CD4-positive, alpha-beta T cell treated with Interleukin-6 at 100 ng/mL for 8 hours (primary cell): Measurements from ENCODE around the gene OR1D5.
A peak's percentile ranks its signal among the peaks of the same experiment; 100 is the strongest.
"Not testable (repeated sequence)": the region's sequence is repeated elsewhere in the genome, so short reads cannot be mapped to it uniquely, and the experiment has no call there.

Experiments used
- DNase-seq: peaks from one replicate; pipeline ENCODE4 v3.0.0-alpha.2; 2020; ENCODE audit warnings: mixed read lengths, low spot score

The OR1D5 gene

GRCh38 chr17:3063507-3063906 lies at the start of gene OR1D5:
Gene OR1D5 (minus strand): TSS chr17:3063607. CDS start chr17:3063607, 0 bp downstream.
- not testable (repeated sequence) for DNase-seq

GRCh38 chr17:3104322-3104721 lies 40.9 kb upstream of the OR1D5 start, which contains the start of gene OR1D2:
Gene OR1D2 (minus strand): TSS chr17:3104422. CDS start chr17:3092996, 11,426 bp downstream.
- no peak for DNase-seq

- DNase-seq = not testable (repeated sequence)
These were observed 10.4 kb upstream of the OR1D5 start for GRCh38 chr17:3073850-3074249.

GRCh38 chr17:3065192-3065591 lies 1.8 kb upstream of the OR1D5 start:
- not testable (repeated sequence) for DNase-seq

- not testable (repeated sequence) for DNase-seq
These were observed 506 bp downstream of the OR1D5 start for GRCh38 chr17:3062824-3063377.

GRCh38 chr17:3054868-3055267 lies 8.5 kb downstream of the OR1D5 start:
- not testable (repeated sequence) for DNase-seq

- no peak for DNase-seq
These were observed 13.6 kb downstream of the OR1D5 start for GRCh38 chr17:3049705-3050295.

GRCh38 chr17:3048727-3049471 lies 14.5 kb downstream of the OR1D5 start:
- DNase-seq = peak; percentile 96

- DNase-seq = no peak
These were observed 16.7 kb downstream of the OR1D5 start for GRCh38 chr17:3046753-3047152.

- no peak for DNase-seq
These were observed 19.6 kb downstream of the OR1D5 start for GRCh38 chr17:3043737-3044365.

GRCh38 chr17:3040882-3041281 lies 22.5 kb downstream of the OR1D5 start:
- no peak for DNase-seq

- DNase-seq = no peak
These were observed 23.7 kb downstream of the OR1D5 start for GRCh38 chr17:3039736-3040135.

GRCh38 chr17:3038941-3039340 lies 24.5 kb downstream of the OR1D5 start:
- no peak for DNase-seq

- no peak for DNase-seq
These were observed 26.1 kb downstream of the OR1D5 start for GRCh38 chr17:3037259-3037658.

GRCh38 chr17:3036800-3037199 lies 26.6 kb downstream of the OR1D5 start:
- no peak for DNase-seq

GRCh38 chr17:3035968-3036280 lies 27.5 kb downstream of the OR1D5 start:
- DNase-seq = no peak

GRCh38 chr17:3035256-3035967 lies 28.0 kb downstream of the OR1D5 start:
- no peak for DNase-seq

- DNase-seq = no peak
These were observed 28.9 kb downstream of the OR1D5 start for GRCh38 chr17:3034578-3034920.

- DNase-seq = no peak
These were observed 29.4 kb downstream of the OR1D5 start for GRCh38 chr17:3033741-3034577.

- no peak for DNase-seq
These were observed 30.2 kb downstream of the OR1D5 start for GRCh38 chr17:3033248-3033640.
